ENCODE data around the gene MAP3K15.

MAP3K15 gene

DNA sequence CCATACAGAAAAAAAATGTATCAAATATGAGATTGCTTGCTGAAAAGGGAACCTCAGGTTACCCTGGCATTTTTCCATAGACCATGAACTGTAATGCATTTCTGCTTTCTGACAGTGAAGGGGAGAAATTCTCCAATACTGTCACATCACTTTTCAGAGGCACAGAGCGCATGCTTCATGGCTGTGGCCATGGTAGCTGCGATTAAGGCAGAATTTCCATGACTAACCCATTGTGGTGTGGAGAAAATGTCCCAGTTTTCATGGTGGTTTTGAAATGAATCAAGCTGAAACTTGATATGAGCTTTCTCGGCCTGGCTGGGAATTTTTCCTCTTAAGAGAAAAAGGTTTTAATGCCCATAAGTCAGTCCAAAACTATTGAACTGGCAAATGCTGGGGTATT lies 39.5 kb upstream of the MAP3K15 start:
- Histone ChIP-seq H3K36me3 (ENCODE audit: control insufficient read depth in 2 of 2, insufficient read depth in 2 of 2, low read length in 2 of 2) (peaks cover 1 to 2% of the 10 kb centered on the region in 2 donors), H3K27me3 (ENCODE audit: control insufficient read depth in 2 of 2, insufficient read depth in 2 of 2, low read length in 2 of 2) (peaks cover 0 to 2% of the 10 kb centered on the region in 2 donors), H3K4me1 (ENCODE audit: control insufficient read depth in 2 of 2, insufficient read depth in 2 of 2, low read length in 2 of 2) (no peaks in the 10 kb centered on the region), H3K9ac (ENCODE audit: low read depth in 1 of 2, low read length in 2 of 2) (no peak overlapping the region), H3K27ac (ENCODE audit: low read depth in 2 of 2, low read length in 2 of 2) (no peak overlapping the region), H3K9me3 (ENCODE audit: control insufficient read depth in 2 of 2, low read length in 2 of 2) (no peaks in the 10 kb centered on the region), H3K4me3 (ENCODE audit: low read length in 2 of 2) (no peak overlapping the region)

DNA sequence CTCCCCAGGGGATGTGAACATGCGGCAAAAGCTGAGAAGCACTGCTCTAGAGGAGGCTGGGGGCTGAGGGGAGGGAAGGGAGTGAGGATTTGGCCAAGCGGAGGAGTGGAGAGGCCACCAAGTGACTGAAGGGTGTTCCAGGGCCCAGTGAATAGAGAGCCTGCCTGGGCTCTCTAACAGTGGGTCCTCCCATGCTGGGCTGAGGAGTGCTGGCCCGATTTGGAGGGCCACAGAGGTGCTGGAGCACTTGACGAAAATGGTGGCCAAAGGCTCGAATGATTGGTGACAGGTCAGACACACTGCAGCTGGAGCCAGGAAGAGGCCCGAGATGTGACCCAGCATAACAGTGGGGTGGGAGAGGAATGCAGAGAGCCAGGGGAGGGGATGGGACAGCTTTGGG lies 37.5 kb upstream of the MAP3K15 start:
- peaks cover 0 to 2% of the 10 kb centered on the region in 2 donors for H3K27me3 ChIP-seq (ENCODE audit: control insufficient read depth in 2 of 2, insufficient read depth in 2 of 2, low read length in 2 of 2)
- no peak overlapping the region for H3K9ac ChIP-seq (ENCODE audit: low read depth in 1 of 2, low read length in 2 of 2)
- no peak overlapping the region for H3K4me3 ChIP-seq (ENCODE audit: low read length in 2 of 2)
- H3K27ac ChIP-seq (ENCODE audit: low read depth in 2 of 2, low read length in 2 of 2): no peak overlapping the region
- no peaks in the 10 kb centered on the region for H3K4me1 ChIP-seq (ENCODE audit: control insufficient read depth in 2 of 2, insufficient read depth in 2 of 2, low read length in 2 of 2)
- no peaks in the 10 kb centered on the region for H3K9me3 ChIP-seq (ENCODE audit: control insufficient read depth in 2 of 2, low read length in 2 of 2)
- H3K36me3 ChIP-seq (ENCODE audit: control insufficient read depth in 2 of 2, insufficient read depth in 2 of 2, low read length in 2 of 2): peaks cover 1 to 2% of the 10 kb centered on the region in 2 donors

DNA sequence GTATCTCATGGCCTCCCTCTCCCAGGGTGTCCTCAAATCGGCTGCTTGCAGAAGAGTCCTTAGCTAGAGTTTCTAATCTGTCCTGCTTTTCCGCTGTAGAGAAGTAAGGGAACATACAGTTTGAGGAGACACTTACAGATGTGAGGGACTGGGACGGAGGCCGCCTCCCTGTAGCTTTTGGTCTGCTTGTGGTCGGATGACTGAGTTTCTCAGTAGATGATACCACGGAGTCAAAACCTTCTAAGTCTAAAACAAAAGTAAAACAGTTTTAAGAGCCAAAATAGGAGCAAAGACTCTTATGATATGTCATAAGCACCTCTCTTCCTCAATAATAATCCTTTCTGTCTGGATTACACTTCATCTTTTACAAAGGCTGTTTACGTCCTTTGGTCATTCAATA lies 34.5 kb upstream of the MAP3K15 start:
- H3K4me1 ChIP-seq (ENCODE audit: control insufficient read depth in 2 of 2, insufficient read depth in 2 of 2, low read length in 2 of 2): no peaks in the 10 kb centered on the region
- no peaks in the 10 kb centered on the region for H3K27me3 ChIP-seq (ENCODE audit: control insufficient read depth in 2 of 2, insufficient read depth in 2 of 2, low read length in 2 of 2)
- no peak overlapping the region for H3K9ac ChIP-seq (ENCODE audit: low read depth in 1 of 2, low read length in 2 of 2)
- no peak overlapping the region for H3K27ac ChIP-seq (ENCODE audit: low read depth in 2 of 2, low read length in 2 of 2)
- peaks cover 5 to 9% of the 10 kb centered on the region in 2 donors for H3K36me3 ChIP-seq (ENCODE audit: control insufficient read depth in 2 of 2, insufficient read depth in 2 of 2, low read length in 2 of 2)
- no peaks in the 10 kb centered on the region for H3K9me3 ChIP-seq (ENCODE audit: control insufficient read depth in 2 of 2, low read length in 2 of 2)
- H3K4me3 ChIP-seq (ENCODE audit: low read length in 2 of 2): no peak overlapping the region

GRCh38 chrX:19548934-19549333 lies 33.6 kb upstream of the MAP3K15 start:
- Histone ChIP-seq H3K27me3 (ENCODE audit: control insufficient read depth in 2 of 2, insufficient read depth in 2 of 2, low read length in 2 of 2) (no peaks in the 10 kb centered on the region), H3K4me3 (ENCODE audit: low read length in 2 of 2) (no peak overlapping the region), H3K27ac (ENCODE audit: low read depth in 2 of 2, low read length in 2 of 2) (no peak overlapping the region), H3K9me3 (ENCODE audit: control insufficient read depth in 2 of 2, low read length in 2 of 2) (no peaks in the 10 kb centered on the region), H3K36me3 (ENCODE audit: control insufficient read depth in 2 of 2, insufficient read depth in 2 of 2, low read length in 2 of 2) (peaks cover 5 to 10% of the 10 kb centered on the region in 2 donors), H3K9ac (ENCODE audit: low read depth in 1 of 2, low read length in 2 of 2) (no peak overlapping the region), H3K4me1 (ENCODE audit: control insufficient read depth in 2 of 2, insufficient read depth in 2 of 2, low read length in 2 of 2) (no peaks in the 10 kb centered on the region)

DNA sequence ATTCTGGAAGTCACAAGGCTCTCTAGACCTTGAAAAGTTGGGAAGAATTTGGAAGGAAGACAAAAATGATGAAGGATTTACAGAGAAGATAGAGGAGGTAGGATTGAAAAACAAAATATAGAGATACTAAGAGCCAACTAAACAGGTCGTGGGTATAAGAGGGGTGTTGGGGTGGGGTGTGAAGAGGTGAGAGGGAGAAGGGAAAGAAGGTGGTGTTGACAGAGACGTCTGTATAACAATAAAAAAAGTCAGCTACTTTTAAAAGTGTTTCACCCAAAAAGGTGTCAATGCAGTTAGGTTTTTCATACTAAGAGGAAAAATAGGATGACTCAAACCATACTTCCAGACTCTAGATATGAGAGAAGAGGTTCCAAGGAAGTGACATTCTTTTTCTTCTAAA lies 33.0 kb upstream of the MAP3K15 start:
- no peak overlapping the region for H3K4me3 ChIP-seq (ENCODE audit: low read length in 2 of 2)
- H3K36me3 ChIP-seq (ENCODE audit: control insufficient read depth in 2 of 2, insufficient read depth in 2 of 2, low read length in 2 of 2): peaks cover 5 to 12% of the 10 kb centered on the region in 2 donors
- no peaks in the 10 kb centered on the region for H3K4me1 ChIP-seq (ENCODE audit: control insufficient read depth in 2 of 2, insufficient read depth in 2 of 2, low read length in 2 of 2)
- H3K9me3 ChIP-seq (ENCODE audit: control insufficient read depth in 2 of 2, low read length in 2 of 2): no peaks in the 10 kb centered on the region
- no peaks in the 10 kb centered on the region for H3K27me3 ChIP-seq (ENCODE audit: control insufficient read depth in 2 of 2, insufficient read depth in 2 of 2, low read length in 2 of 2)
- no peak overlapping the region for H3K27ac ChIP-seq (ENCODE audit: low read depth in 2 of 2, low read length in 2 of 2)
- H3K9ac ChIP-seq (ENCODE audit: low read depth in 1 of 2, low read length in 2 of 2): no peak overlapping the region

DNA sequence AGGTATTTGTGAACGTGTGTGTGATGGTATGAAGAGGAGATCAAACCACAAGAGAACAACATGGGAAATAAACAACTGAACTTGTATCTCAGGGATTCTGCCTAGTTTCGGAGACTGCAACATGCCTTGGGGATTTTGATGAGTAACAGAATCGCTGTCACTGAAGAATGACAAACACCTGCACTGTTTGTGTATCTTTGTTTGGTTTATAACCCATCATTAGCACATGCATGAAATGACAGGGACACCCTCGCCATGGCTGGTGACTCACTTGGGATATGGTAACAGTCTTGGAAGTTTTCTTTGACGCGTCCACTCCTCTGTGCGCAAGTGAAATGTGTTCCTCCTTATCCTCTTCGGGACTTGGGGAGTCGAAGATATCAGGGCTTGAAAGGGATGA lies 30.3 kb upstream of the MAP3K15 start:
- Histone ChIP-seq H3K4me3 (ENCODE audit: low read length in 2 of 2) (no peak overlapping the region), H3K36me3 (ENCODE audit: control insufficient read depth in 2 of 2, insufficient read depth in 2 of 2, low read length in 2 of 2) (peaks cover 9 to 21% of the 10 kb centered on the region in 2 donors), H3K9me3 (ENCODE audit: control insufficient read depth in 2 of 2, low read length in 2 of 2) (no peaks in the 10 kb centered on the region), H3K9ac (ENCODE audit: low read depth in 1 of 2, low read length in 2 of 2) (no peak overlapping the region), H3K4me1 (ENCODE audit: control insufficient read depth in 2 of 2, insufficient read depth in 2 of 2, low read length in 2 of 2) (no peaks in the 10 kb centered on the region), H3K27ac (ENCODE audit: low read depth in 2 of 2, low read length in 2 of 2) (no peak overlapping the region), H3K27me3 (ENCODE audit: control insufficient read depth in 2 of 2, insufficient read depth in 2 of 2, low read length in 2 of 2) (no peaks in the 10 kb centered on the region)

- Histone ChIP-seq H3K36me3 (ENCODE audit: control insufficient read depth in 2 of 2, insufficient read depth in 2 of 2, low read length in 2 of 2) (peaks cover 8 to 24% of the 10 kb centered on the region in 2 donors), H3K9ac (ENCODE audit: low read depth in 1 of 2, low read length in 2 of 2) (no peak overlapping the region), H3K4me1 (ENCODE audit: control insufficient read depth in 2 of 2, insufficient read depth in 2 of 2, low read length in 2 of 2) (no peaks in the 10 kb centered on the region), H3K27me3 (ENCODE audit: control insufficient read depth in 2 of 2, insufficient read depth in 2 of 2, low read length in 2 of 2) (no peaks in the 10 kb centered on the region), H3K27ac (ENCODE audit: low read depth in 2 of 2, low read length in 2 of 2) (no peak overlapping the region), H3K9me3 (ENCODE audit: control insufficient read depth in 2 of 2, low read length in 2 of 2) (no peaks in the 10 kb centered on the region), H3K4me3 (ENCODE audit: low read length in 2 of 2) (no peak overlapping the region)
These were observed 29.5 kb upstream of the MAP3K15 start for GRCh38 chrX:19544693-19545305.

- no peaks in the 10 kb centered on the region for H3K27me3 ChIP-seq (ENCODE audit: control insufficient read depth in 2 of 2, insufficient read depth in 2 of 2, low read length in 2 of 2)
- H3K27ac ChIP-seq (ENCODE audit: low read depth in 2 of 2, low read length in 2 of 2): no peak overlapping the region
- H3K9ac ChIP-seq (ENCODE audit: low read depth in 1 of 2, low read length in 2 of 2): no peak overlapping the region
- H3K4me3 ChIP-seq (ENCODE audit: low read length in 2 of 2): no peak overlapping the region
- peaks cover 9 to 24% of the 10 kb centered on the region in 2 donors for H3K36me3 ChIP-seq (ENCODE audit: control insufficient read depth in 2 of 2, insufficient read depth in 2 of 2, low read length in 2 of 2)
- no peaks in the 10 kb centered on the region for H3K9me3 ChIP-seq (ENCODE audit: control insufficient read depth in 2 of 2, low read length in 2 of 2)
- H3K4me1 ChIP-seq (ENCODE audit: control insufficient read depth in 2 of 2, insufficient read depth in 2 of 2, low read length in 2 of 2): no peaks in the 10 kb centered on the region
These were observed 28.7 kb upstream of the MAP3K15 start for GRCh38 chrX:19543951-19544381.

- Histone ChIP-seq H3K36me3 (ENCODE audit: control insufficient read depth in 2 of 2, insufficient read depth in 2 of 2, low read length in 2 of 2) (peaks cover 9 to 24% of the 10 kb centered on the region in 2 donors), H3K27ac (ENCODE audit: low read depth in 2 of 2, low read length in 2 of 2) (no peak overlapping the region), H3K4me1 (ENCODE audit: control insufficient read depth in 2 of 2, insufficient read depth in 2 of 2, low read length in 2 of 2) (no peaks in the 10 kb centered on the region), H3K9me3 (ENCODE audit: control insufficient read depth in 2 of 2, low read length in 2 of 2) (no peaks in the 10 kb centered on the region), H3K27me3 (ENCODE audit: control insufficient read depth in 2 of 2, insufficient read depth in 2 of 2, low read length in 2 of 2) (no peaks in the 10 kb centered on the region), H3K4me3 (ENCODE audit: low read length in 2 of 2) (no peak overlapping the region), H3K9ac (ENCODE audit: low read depth in 1 of 2, low read length in 2 of 2) (no peak overlapping the region)
These were observed 27.9 kb upstream of the MAP3K15 start for GRCh38 chrX:19543020-19543715.

GRCh38 chrX:19541931-19542330 lies 26.6 kb upstream of the MAP3K15 start:
- H3K27ac ChIP-seq (ENCODE audit: low read depth in 2 of 2, low read length in 2 of 2): no peak overlapping the region
- no peaks in the 10 kb centered on the region for H3K27me3 ChIP-seq (ENCODE audit: control insufficient read depth in 2 of 2, insufficient read depth in 2 of 2, low read length in 2 of 2)
- no peak overlapping the region for H3K9ac ChIP-seq (ENCODE audit: low read depth in 1 of 2, low read length in 2 of 2)
- H3K9me3 ChIP-seq (ENCODE audit: control insufficient read depth in 2 of 2, low read length in 2 of 2): no peaks in the 10 kb centered on the region
- H3K36me3 ChIP-seq (ENCODE audit: control insufficient read depth in 2 of 2, insufficient read depth in 2 of 2, low read length in 2 of 2): peaks cover 6 to 27% of the 10 kb centered on the region in 2 donors
- H3K4me1 ChIP-seq (ENCODE audit: control insufficient read depth in 2 of 2, insufficient read depth in 2 of 2, low read length in 2 of 2): no peaks in the 10 kb centered on the region
- H3K4me3 ChIP-seq (ENCODE audit: low read length in 2 of 2): no peak overlapping the region

Data from mucosa of rectum (tissue), 2 donors.